ENCODE results near the gene IFT52.
"Not testable (repeated sequence)": the region's sequence is repeated elsewhere in the genome, so short reads cannot be mapped to it uniquely, and the experiment has no call there.

IFT52 gene

DNA sequence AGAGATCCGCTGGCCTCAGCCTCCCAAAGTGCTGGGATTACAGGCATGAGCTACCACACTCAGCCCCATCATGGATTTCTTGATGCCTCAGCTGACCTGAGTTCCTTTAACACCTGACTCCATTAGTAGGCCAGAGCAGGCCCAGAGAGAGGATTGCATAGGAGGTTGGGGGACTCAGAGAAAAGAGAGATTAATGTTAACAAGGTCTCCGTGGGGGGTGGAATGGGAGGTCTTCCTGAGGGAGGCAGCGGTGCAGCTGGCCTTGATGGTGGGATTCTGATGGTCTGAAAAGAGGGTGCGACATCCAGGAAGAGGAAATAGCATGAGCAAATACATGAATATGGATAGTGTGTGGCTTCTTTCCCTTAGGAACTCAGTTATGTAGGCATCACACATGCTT is 22.0 kb upstream of the IFT52 start:
- DNase-seq, result no peak

DNA sequence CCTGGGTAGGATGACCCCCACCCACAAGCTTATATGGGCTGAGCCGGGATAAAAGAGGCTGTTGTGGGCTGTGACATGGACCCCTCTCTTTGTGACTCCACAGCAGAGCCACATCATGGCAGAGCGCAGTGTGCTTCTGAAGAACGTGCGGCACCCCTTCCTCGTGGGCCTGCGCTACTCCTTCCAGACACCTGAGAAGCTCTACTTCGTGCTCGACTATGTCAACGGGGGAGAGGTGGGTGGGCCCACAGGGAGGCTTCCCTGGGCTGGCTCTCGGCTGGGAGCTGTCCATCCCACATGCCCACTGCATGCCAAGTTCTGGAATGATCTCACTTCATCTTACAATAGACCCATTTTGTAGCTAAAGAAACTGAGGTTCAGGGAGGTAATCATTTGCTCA is 21.5 kb upstream of the IFT52 start:
- no peak for DNase-seq

- no peak for DNase-seq
Measured at GRCh38 chr20:43570496-43570895, 20.2 kb upstream of the IFT52 start.

- DNase-seq, result no peak
Measured at GRCh38 chr20:43571310-43571709, 19.4 kb upstream of the IFT52 start.

GRCh38 chr20:43571771-43572170 is 19.0 kb upstream of the IFT52 start:
- DNase-seq, result no peak

GRCh38 chr20:43572891-43573290 is 17.8 kb upstream of the IFT52 start:
- DNase-seq, result no peak

GRCh38 chr20:43576108-43576507 is 14.6 kb upstream of the IFT52 start:
- DNase-seq, result no peak

GRCh38 chr20:43579861-43580793 is 10.6 kb upstream of the IFT52 start:
- no peak for DNase-seq

DNA sequence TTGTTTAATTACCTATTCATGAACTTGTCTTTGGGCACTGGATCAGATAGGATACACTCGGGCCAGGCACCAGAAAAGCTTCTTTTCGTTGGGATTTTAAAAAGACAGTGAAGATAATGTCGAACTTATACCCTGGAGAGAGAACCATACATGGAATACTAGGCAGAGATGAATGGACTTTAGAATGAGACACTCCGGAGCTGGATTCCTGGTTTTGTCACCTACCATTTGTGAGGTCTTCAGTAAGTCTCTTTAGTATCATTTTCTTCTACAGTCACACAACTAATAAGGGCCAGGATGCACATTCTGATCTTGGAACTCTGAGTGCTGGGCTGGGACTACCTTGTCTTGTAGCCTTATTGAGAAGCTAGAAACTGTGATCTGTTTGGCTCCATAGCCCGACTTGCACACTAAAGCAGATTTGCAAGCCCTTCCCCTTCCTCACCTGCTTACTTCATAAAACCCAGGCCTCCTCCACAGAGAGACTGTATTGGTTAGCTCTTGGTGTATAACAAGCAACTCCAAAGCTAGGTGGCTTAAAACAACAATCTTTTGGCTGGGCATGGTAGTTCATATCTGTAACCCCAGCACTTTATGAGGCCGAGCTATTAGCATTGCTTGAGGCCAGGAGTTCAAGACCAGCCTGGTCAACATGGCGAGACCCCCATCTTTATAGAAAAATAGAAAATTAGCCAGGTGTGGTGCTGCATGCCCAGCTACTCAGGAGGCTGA is 7.4 kb upstream of the IFT52 start:
- no peak for DNase-seq

GRCh38 chr20:43583982-43584432 is 6.7 kb upstream of the IFT52 start:
- no peak for DNase-seq

GRCh38 chr20:43584448-43585136 is 6.1 kb upstream of the IFT52 start:
- no peak for DNase-seq

GRCh38 chr20:43586641-43587040 is 4.1 kb upstream of the IFT52 start:
- no peak for DNase-seq

DNA sequence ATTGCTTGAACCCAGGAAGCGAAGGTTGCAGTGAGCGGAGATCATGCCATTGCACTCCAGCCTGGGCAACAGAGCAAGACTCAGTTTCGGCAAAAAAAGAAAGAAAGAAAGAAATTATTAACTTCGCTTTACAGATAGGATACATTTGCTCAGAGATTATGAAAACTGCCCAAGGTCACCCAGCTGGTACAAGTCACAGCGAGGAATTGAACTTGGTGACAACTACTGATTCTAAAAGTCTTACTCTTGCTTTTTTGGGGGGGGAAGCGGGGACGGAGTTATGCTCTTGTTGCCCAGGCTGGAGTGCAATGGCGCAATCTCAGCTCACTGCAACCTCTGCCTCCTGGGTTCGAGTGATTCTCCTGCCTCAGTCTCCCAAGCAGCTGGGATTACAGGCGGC is 2.2 kb upstream of the IFT52 start:
- not testable (repeated sequence) for DNase-seq

DNA sequence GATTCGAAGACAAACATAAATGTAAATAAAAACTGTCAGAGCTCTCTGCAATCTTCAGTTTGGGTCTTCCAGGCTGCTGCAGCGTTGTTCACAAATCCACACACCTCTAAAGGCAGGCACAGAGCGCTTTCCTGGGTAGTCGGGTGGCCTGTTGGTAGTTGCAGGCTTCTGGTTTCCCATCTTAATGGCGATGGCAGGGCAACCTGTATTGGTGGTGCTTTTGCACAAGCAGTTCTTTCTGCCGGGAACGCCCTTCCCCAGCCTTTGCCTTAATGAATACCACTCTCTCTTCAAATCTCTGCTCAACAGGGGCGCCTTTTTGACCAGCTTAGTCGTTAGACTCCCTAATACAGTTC is 723 bp upstream of the IFT52 start:
- DNase-seq, result no peak

- DNase-seq, result not testable (repeated sequence)
Measured at GRCh38 chr20:43601960-43602359, 11.2 kb downstream of the IFT52 start.

DNA sequence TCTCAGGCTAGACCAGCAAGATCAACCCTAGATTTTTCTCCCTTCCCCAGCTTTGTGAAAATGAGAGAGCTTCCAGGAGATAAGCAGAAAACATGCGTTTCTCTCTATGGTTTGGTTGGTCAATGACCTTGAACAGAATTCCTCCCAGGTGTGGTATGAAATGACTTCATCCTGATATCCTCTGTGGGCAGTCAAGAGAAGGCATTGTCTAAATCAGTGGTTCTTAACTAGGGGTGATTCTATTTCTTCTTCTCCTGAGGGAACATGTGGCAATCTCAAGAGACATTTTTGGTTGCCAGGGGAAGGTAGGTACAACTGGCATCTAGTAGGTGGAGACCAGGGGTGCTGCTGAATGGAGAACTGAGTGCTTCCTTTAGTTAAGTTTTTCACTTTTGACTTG is 12.4 kb downstream of the IFT52 start:
- DNase-seq, result no peak

DNA sequence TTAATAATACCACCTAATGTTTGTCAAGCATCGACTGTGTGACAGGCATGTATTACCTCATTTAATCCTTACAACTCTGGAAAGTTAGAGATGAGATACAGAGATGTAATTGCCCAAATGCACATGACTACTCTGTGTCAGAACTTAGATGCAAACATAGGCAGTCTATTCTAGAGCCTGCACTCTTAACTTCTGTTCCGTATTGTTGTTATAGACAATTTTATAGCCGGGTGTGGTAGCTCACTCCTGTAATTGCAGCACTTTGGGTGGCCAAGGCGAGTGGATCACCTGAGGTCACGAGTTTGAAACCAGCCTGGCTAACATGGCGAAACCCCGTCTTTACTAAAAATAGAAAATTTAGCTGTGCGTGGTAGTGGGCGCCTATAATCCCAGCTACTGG is 15.0 kb downstream of the IFT52 start:
- DNase-seq, result no peak

DNA sequence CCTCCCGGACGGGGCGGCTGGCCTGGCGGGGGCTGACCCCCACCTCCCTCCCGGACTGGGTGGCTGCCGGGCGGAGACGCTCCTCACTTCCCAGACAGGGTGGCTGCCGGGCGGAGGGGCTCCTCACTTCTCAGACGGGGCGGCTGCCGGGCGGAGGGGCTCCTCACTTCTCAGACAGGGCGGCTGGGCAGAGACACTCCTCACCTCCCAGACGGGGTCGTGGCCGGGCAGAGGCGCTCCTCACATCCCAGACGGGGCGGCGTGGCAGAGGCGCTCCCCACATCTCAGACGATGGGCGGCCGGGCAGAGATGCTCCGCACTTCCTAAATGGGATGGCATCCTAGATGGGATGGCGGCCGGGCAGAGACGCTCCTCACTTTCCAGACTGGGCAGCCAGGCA is 16.5 kb downstream of the IFT52 start:
- DNase-seq, result not testable (repeated sequence)

DNA sequence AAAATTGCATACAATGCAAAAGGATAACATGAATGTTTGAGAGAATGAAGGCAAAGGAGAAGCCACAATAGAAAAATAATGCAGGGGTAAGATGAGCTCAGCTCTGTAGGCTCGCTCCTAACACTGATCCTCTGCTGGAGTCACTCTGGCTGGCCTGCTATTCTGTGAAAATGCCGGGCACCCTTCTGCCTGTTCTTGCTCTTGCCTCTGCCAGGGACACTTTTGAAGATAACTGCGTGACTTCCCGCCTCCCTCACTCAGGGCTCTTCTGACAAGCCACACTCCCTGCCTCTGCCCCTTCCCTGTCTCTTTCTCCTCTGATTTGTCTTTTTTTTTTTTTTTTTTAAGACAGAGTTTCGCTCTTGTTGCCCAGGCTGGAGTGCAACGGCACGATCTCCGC is 40.9 kb downstream of the IFT52 start:
- no peak for DNase-seq

DNA sequence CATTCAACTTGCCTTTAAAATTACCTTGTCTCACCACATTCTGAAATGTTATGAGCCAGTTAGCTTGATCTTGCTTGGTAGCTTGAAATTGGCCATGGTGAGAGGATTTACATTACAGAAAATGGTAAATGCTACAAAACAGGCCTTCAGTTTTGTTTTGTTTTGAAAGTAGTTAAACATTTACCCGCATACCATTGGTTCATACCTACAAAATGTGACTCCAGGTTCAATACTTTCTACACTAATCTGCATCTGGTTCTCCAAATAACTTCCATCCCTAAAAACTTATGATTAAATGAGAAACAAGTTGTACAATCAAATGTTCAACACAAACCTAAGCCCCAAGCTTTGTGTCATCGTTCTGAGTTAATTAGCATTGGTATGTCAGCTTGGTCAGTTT is 45.7 kb downstream of the IFT52 start:
- no peak for DNase-seq

DNA sequence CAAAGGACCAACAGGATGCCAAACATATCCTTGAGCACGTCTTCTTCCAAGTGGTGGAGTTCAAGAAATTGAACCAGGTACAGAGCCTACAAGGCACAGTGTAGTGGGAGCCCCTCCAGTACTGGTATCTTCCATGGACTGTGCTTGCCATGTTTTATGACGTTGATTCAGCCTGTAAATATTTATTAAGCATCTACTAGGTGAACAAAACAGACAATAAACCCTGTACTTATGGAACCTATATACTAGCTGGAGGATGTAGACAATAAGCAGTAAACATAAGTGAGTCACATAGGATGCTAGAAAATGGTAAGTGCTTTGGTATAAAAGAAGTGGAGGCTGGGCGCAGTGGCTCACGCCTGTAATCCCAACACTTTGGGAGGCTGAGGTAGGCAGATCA is 51.8 kb downstream of the IFT52 start:
- no peak for DNase-seq

DNA sequence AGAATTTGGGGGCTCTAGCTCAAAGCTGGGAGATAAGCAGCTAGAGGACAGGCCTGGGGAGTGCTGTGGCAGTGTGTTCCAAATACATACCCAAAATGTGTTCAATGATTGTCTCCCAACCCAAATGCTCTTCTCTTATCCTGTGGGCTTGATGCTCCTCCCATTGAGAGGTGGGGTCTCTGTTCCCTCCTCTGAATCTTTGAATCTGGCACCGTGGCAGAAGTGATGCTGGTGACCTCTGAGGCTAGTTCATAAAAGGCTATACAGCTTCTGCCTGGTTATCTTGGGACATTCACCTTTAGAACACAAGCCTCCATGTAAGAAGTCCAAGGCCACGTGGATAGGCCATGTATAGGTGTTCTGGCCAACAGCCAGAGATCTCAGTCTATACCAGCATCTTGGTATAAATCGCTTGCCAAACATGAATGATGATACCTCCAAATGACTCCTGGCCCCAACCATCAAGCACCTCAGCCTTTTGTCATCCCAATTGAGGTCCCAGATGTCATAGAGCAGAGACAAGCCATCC is 60.3 kb downstream of the IFT52 start:
- no peak for DNase-seq

- DNase-seq, result not testable (repeated sequence)
Measured at GRCh38 chr20:43651650-43652184, 61.0 kb downstream of the IFT52 start.

Measured in activated CD4-positive, alpha-beta T cell treated with anti-CD3 and anti-CD28 coated beads, Interleukin-2, amount 50 U/mL, for 4 hours (primary cell).